KMS-11 (cell line): Measurements from ENCODE around the gene SLC35B4.

Experiments
- H2AFZ ChIP-seq: fragments of 200-600 bp; sonication (generic); 2 replicates; pipeline ENCODE4 v1.6.1; 2016; ENCODE audit warnings: antibody characterized with exemption, mixed run types, low read depth
- H3K27ac ChIP-seq: fragments of 200-600 bp; sonication (generic); 2 replicates; pipeline ENCODE4 v1.6.1; 2016; ENCODE audit warnings: mild to moderate bottlenecking, mixed run types
- H3K27me3 ChIP-seq: fragments of 200-600 bp; sonication (generic); 2 replicates; pipeline ENCODE4 v1.6.1; 2017; ENCODE audit warnings: mild to moderate bottlenecking, low read depth, mixed run types, moderate library complexity; ENCODE audit not compliant: insufficient read depth
- H3K36me3 ChIP-seq: fragments of 200-600 bp; sonication (generic); 2 replicates; pipeline ENCODE4 v1.6.1; 2017; ENCODE audit warnings: mild to moderate bottlenecking, mixed run types; ENCODE audit not compliant: insufficient read depth
- H3K4me1 ChIP-seq: fragments of 200-600 bp; sonication (generic); 2 replicates; pipeline ENCODE4 v1.6.1; 2016; ENCODE audit warnings: mild to moderate bottlenecking, low read depth, mixed run types; ENCODE audit not compliant: poor library complexity, severe bottlenecking
- H3K4me2 ChIP-seq: fragments of 200-600 bp; sonication (generic); 2 replicates; pipeline ENCODE4 v1.7.0; 2016; ENCODE audit warnings: mild to moderate bottlenecking, mixed run types
- H3K4me3 ChIP-seq: fragments of 200-600 bp; sonication (generic); IDR thresholded peaks from 2 replicates; pipeline ENCODE4 v1.6.1; 2017; ENCODE audit warnings: low read depth, low read length, mixed read lengths; ENCODE audit not compliant: insufficient read depth
- H3K79me2 ChIP-seq: fragments of 200-600 bp; sonication (generic); 2 replicates; pipeline ENCODE4 v1.6.1; 2016; ENCODE audit warnings: low read depth, mixed run types; ENCODE audit not compliant: insufficient read depth
- H3K9ac ChIP-seq: fragments of 200-600 bp; sonication (generic); 2 replicates; pipeline ENCODE4 v1.6.1; 2016; ENCODE audit warnings: mild to moderate bottlenecking, mixed run types
- H4K20me1 ChIP-seq: fragments of 200-600 bp; sonication (generic); 2 replicates; pipeline ENCODE4 v1.6.1; 2016; ENCODE audit warnings: mild to moderate bottlenecking, mixed run types; ENCODE audit not compliant: insufficient read depth
- TF ChIP-seq, protein P1 (sequence below): fragments of 200-600 bp; sonication (generic); conservative IDR thresholded peaks from 2 replicates; pipeline ENCODE4 v1.6.1; 2017; ENCODE audit warnings: low read depth, mild to moderate bottlenecking, antibody characterized with exemption, low read length, moderate library complexity, mixed read lengths

SLC35B4 gene

DNA sequence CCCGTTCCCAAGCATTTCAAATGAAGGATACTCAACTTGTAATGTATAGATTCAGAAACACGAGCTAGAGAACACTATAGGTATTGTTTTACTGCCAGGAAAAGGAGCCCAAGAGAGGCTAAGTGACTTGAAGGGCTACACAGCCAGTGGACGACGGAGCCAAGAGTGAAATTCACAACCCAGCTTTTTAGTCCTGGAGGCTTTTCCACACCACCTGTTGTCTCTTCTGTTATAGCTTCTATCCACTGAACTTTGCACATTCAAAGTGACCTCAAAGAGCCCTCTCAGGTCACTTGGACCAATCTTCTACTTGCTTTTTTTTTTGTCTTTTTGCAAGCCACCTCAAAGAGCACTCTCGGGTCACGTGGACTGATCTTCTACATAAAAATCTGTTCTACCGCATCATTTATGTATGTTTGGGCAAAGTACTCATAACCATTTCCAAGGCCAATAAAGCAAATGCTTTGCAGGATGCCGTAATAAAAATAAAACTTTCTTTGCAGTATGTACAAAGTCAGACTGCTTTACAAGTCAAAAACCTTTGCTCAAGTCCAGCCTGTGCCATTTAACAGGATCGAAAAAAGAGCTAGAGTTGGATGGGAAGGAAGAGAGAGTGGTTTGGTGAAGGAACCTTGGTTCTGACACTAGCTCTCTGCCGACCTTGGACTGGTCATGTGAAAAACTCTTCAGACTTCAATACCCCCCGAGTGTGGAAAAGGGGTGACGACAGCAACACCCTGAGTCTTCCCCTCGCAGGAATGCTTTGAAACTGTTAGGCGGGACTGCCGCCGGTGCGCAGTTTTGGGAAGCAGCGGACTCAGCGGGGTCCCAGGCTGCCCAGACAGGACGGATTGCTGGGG lies 821 bp downstream of the SLC35B4 start:
- TF ChIP-seq, protein P1, sequence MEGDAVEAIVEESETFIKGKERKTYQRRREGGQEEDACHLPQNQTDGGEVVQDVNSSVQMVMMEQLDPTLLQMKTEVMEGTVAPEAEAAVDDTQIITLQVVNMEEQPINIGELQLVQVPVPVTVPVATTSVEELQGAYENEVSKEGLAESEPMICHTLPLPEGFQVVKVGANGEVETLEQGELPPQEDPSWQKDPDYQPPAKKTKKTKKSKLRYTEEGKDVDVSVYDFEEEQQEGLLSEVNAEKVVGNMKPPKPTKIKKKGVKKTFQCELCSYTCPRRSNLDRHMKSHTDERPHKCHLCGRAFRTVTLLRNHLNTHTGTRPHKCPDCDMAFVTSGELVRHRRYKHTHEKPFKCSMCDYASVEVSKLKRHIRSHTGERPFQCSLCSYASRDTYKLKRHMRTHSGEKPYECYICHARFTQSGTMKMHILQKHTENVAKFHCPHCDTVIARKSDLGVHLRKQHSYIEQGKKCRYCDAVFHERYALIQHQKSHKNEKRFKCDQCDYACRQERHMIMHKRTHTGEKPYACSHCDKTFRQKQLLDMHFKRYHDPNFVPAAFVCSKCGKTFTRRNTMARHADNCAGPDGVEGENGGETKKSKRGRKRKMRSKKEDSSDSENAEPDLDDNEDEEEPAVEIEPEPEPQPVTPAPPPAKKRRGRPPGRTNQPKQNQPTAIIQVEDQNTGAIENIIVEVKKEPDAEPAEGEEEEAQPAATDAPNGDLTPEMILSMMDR, result no peak
- H3K4me1 ChIP-seq, result peaks cover 14% of the 10 kb centered on the region
- peak overlapping the region; percentile 81 for H3K9ac ChIP-seq
- H3K4me2 ChIP-seq, result peak overlapping the region; percentile 85
- H2AFZ ChIP-seq, result peak overlapping the region; percentile 85
- H3K27ac ChIP-seq, result peak overlapping the region; percentile 42
- H3K79me2 ChIP-seq, result no peaks in the 10 kb centered on the region; the same call in 1 of the 2 replicates
- no peaks in the 10 kb centered on the region for H3K36me3 ChIP-seq
- H4K20me1 ChIP-seq, result no peaks in the 10 kb centered on the region
- H3K27me3 ChIP-seq, result no peaks in the 10 kb centered on the region
- H3K4me3 ChIP-seq, result peak overlapping the region; percentile 88

- H4K20me1 ChIP-seq, result no peaks in the 10 kb centered on the region
- H3K36me3 ChIP-seq, result no peaks in the 10 kb centered on the region
- H3K9ac ChIP-seq, result no peak overlapping the region
Measured at GRCh38 chr7:134313543-134313942, 3.2 kb downstream of the SLC35B4 start.

GRCh38 chr7:134312717-134313116 lies 4.0 kb downstream of the SLC35B4 start:
- H3K4me3 ChIP-seq, result no peak overlapping the region
- TF ChIP-seq, protein P1, result no peak
- no peaks in the 10 kb centered on the region for H3K36me3 ChIP-seq
- H3K27me3 ChIP-seq, result no peaks in the 10 kb centered on the region
- no peaks in the 10 kb centered on the region; the same call in 1 of the 2 replicates for H3K79me2 ChIP-seq
- peaks cover 14% of the 10 kb centered on the region for H3K4me1 ChIP-seq
- no peak overlapping the region for H3K9ac ChIP-seq
- no peak overlapping the region for H2AFZ ChIP-seq
- H3K27ac ChIP-seq, result no peak overlapping the region
- no peak overlapping the region for H3K4me2 ChIP-seq
- H4K20me1 ChIP-seq, result no peaks in the 10 kb centered on the region

More at GRCh38 chr7:134313543-134313942, 3.2 kb downstream of the SLC35B4 start:
- Histone ChIP-seq H3K27ac (no peak overlapping the region), H3K4me3 (no peak overlapping the region), H3K79me2 (no peaks in the 10 kb centered on the region; the same call in 1 of the 2 replicates), H3K4me1 (peaks cover 14% of the 10 kb centered on the region), H3K4me2 (no peak overlapping the region), H2AFZ (no peak overlapping the region), H3K27me3 (no peaks in the 10 kb centered on the region)
- TF ChIP-seq, protein P1, result no peak

DNA sequence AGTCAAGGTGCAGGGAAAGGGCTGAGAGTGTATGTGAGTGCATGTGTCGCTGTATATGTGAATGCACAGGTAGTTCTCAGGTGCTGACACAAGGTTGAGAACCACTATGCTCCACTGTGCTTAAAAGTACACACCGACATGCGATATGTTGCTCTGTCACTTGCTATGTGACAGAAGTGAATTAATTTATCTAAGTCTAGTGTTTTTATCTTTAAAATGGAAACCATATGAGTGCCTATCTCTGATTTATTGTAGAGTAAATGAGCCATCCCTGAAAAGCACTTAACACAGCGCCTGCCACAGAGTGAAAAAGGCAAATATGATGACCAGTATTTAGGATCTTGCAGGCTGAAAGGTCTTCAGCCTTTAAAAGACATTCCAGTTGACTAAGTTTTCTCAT lies 4.9 kb downstream of the SLC35B4 start:
- no peak overlapping the region for H3K27ac ChIP-seq
- no peaks in the 10 kb centered on the region for H3K27me3 ChIP-seq
- no peaks in the 10 kb centered on the region for H4K20me1 ChIP-seq
- no peak overlapping the region for H3K9ac ChIP-seq
- H3K79me2 ChIP-seq, result no peaks in the 10 kb centered on the region; the same call in 1 of the 2 replicates
- H3K36me3 ChIP-seq, result no peaks in the 10 kb centered on the region
- H3K4me1 ChIP-seq, result peaks cover 8% of the 10 kb centered on the region
- no peak overlapping the region for H3K4me2 ChIP-seq
- no peak overlapping the region for H3K4me3 ChIP-seq
- no peak overlapping the region for H2AFZ ChIP-seq
- TF ChIP-seq, protein P1, result no peak
